ENCODE results near the gene PGS1.

The PGS1 gene

DNA sequence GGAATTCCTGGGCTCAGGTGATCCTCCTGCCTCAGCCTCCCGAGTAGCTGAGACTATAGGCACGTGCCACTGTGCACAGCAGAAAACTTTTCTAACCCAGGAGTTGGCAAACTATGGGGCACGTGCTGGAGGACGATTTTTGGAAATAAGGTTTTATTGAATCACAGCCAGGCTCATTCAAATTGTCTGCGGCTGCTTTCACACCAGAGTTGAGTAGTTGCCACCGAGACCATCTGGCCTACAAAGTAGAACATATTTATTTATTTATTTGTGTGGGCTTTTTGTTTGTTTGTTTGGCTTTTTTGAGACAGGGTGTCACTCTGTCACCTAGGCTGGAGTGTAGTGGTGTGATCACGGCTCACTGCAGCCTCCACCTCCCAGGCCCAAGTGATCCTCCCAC is 7.4 kb upstream of the PGS1 start:
- Histone ChIP-seq H3K27ac (ENCODE audit: low read depth, low read length) (no peak overlapping the region), H3F3A (ENCODE audit: insufficient read depth) (no peaks in the 10 kb centered on the region), H3K4me3 (ENCODE audit: insufficient read depth, low read length, poor library complexity, severe bottlenecking) (no peak overlapping the region), H4K20me1 (ENCODE audit: low read depth, low read length) (no peaks in the 10 kb centered on the region), H3K4me2 (ENCODE audit: low read depth, low read length, poor library complexity, severe bottlenecking) (no peak overlapping the region), H3K36me3 (ENCODE audit: low read length) (no peaks in the 10 kb centered on the region), H3K9me2 (replicated peaks; ENCODE audit: insufficient read depth, low read length) (no peaks in the 10 kb centered on the region), H3K9me3 (ENCODE audit: insufficient read depth, low read length) (no peaks in the 10 kb centered on the region), H3K27me3 (ENCODE audit: low read length) (no peaks in the 10 kb centered on the region), H3K79me2 (ENCODE audit: insufficient read depth, low read length) (no peaks in the 10 kb centered on the region), H2AFZ (ENCODE audit: low read depth, low read length, severe bottlenecking) (no peak overlapping the region), H3K9ac (ENCODE audit: low read length) (no peak overlapping the region)
- no peak for TF ChIP-seq EZH2phosphoT487 (conservative IDR thresholded peaks at IDR 0.05; ENCODE audit: low read length)
- TF ChIP-seq, protein P1, sequence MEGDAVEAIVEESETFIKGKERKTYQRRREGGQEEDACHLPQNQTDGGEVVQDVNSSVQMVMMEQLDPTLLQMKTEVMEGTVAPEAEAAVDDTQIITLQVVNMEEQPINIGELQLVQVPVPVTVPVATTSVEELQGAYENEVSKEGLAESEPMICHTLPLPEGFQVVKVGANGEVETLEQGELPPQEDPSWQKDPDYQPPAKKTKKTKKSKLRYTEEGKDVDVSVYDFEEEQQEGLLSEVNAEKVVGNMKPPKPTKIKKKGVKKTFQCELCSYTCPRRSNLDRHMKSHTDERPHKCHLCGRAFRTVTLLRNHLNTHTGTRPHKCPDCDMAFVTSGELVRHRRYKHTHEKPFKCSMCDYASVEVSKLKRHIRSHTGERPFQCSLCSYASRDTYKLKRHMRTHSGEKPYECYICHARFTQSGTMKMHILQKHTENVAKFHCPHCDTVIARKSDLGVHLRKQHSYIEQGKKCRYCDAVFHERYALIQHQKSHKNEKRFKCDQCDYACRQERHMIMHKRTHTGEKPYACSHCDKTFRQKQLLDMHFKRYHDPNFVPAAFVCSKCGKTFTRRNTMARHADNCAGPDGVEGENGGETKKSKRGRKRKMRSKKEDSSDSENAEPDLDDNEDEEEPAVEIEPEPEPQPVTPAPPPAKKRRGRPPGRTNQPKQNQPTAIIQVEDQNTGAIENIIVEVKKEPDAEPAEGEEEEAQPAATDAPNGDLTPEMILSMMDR (IDR thresholded peaks at IDR 0.05; ENCODE audit: insufficient read depth, low read length, poor library complexity, severe bottlenecking) = no peak

DNA sequence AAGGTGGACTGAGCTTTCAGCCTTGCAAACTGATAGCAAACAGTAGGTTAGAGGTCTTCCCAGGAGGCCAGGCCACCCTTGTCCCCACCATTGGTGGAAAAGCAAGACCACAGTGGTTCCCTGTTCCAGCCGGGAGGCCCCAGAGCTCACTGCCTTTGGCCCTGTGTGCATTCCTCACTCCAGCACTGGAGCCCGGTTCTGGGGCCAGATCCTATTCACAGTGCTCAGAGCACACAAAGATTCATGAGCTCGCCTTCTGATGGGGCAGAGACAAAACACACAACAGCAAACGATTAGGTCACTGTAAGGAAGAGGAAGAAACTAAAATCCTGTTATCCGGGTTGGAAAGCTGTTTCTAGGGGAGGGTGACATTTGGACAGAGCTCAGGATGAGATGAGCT is 5.6 kb upstream of the PGS1 start:
- H4K20me1 ChIP-seq (ENCODE audit: low read depth, low read length) = no peaks in the 10 kb centered on the region
- H3K4me2 ChIP-seq (ENCODE audit: low read depth, low read length, poor library complexity, severe bottlenecking) = no peak overlapping the region
- H3K79me2 ChIP-seq (ENCODE audit: insufficient read depth, low read length) = no peaks in the 10 kb centered on the region
- no peak overlapping the region for H3K27ac ChIP-seq (ENCODE audit: low read depth, low read length)
- no peak overlapping the region for H3K4me3 ChIP-seq (ENCODE audit: insufficient read depth, low read length, poor library complexity, severe bottlenecking)
- no peaks in the 10 kb centered on the region for H3F3A ChIP-seq (ENCODE audit: insufficient read depth)
- H3K27me3 ChIP-seq (ENCODE audit: low read length) = no peaks in the 10 kb centered on the region
- H3K9me2 ChIP-seq (replicated peaks; ENCODE audit: insufficient read depth, low read length) = no peaks in the 10 kb centered on the region
- H2AFZ ChIP-seq (ENCODE audit: low read depth, low read length, severe bottlenecking) = no peak overlapping the region
- no peak overlapping the region for H3K9ac ChIP-seq (ENCODE audit: low read length)
- no peaks in the 10 kb centered on the region for H3K9me3 ChIP-seq (ENCODE audit: insufficient read depth, low read length)
- H3K36me3 ChIP-seq (ENCODE audit: low read length) = no peaks in the 10 kb centered on the region
- TF ChIP-seq, protein P1 (IDR thresholded peaks at IDR 0.05; ENCODE audit: insufficient read depth, low read length, poor library complexity, severe bottlenecking) = no peak
- TF ChIP-seq EZH2phosphoT487 (conservative IDR thresholded peaks at IDR 0.05; ENCODE audit: low read length) = no peak

DNA sequence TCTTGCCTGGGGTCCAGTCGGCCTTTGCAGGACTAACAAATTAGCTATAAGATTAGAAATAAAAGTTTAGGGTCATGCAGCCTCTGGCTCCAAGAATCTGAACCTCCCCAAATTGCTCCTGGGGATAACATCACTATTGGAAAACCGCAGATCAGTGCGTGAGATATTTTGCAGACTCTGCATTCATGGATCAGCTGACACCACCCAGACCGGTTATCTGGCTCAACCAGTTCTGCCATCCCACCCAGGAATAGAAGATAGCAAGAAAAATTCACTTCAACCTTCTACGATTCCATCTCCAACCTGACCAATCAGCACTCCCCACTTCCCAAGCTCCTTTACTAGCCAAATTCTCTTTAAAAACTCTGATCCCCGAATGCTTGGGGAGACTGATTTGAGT is 4.3 kb upstream of the PGS1 start:
- TF ChIP-seq, protein P1 (IDR thresholded peaks at IDR 0.05; ENCODE audit: insufficient read depth, low read length, poor library complexity, severe bottlenecking) = no peak
- no peak for TF ChIP-seq EZH2phosphoT487 (conservative IDR thresholded peaks at IDR 0.05; ENCODE audit: low read length)
- no peak overlapping the region for H3K4me3 ChIP-seq (ENCODE audit: insufficient read depth, low read length, poor library complexity, severe bottlenecking)
- peaks cover 6% of the 10 kb centered on the region for H3K79me2 ChIP-seq (ENCODE audit: insufficient read depth, low read length)
- no peaks in the 10 kb centered on the region for H3F3A ChIP-seq (ENCODE audit: insufficient read depth)
- H2AFZ ChIP-seq (ENCODE audit: low read depth, low read length, severe bottlenecking) = no peak overlapping the region
- no peaks in the 10 kb centered on the region for H3K9me3 ChIP-seq (ENCODE audit: insufficient read depth, low read length)
- H3K9me2 ChIP-seq (replicated peaks; ENCODE audit: insufficient read depth, low read length) = no peaks in the 10 kb centered on the region
- no peaks in the 10 kb centered on the region for H3K27me3 ChIP-seq (ENCODE audit: low read length)
- no peak overlapping the region for H3K27ac ChIP-seq (ENCODE audit: low read depth, low read length)
- H3K4me2 ChIP-seq (ENCODE audit: low read depth, low read length, poor library complexity, severe bottlenecking) = no peak overlapping the region
- H3K36me3 ChIP-seq (ENCODE audit: low read length) = no peaks in the 10 kb centered on the region
- H3K9ac ChIP-seq (ENCODE audit: low read length) = no peak overlapping the region
- H4K20me1 ChIP-seq (ENCODE audit: low read depth, low read length) = no peaks in the 10 kb centered on the region; the same call in 1 of the 2 replicates
